IMR-90 (cell line): Measurements from ENCODE around the gene ASB4. TPM values are rescaled to one million over a fixed set of nuclear protein-coding genes. Genes with fewer than 3 reads are reported as not detected.

Experiments used
- ATAC-seq: fragments of 200-7000 bp; cut with Tn5 transposase; 2 replicates; pipeline ENCODE4 v1.9.1; 2020; ENCODE audit warnings: low read depth, mild to moderate bottlenecking, moderate library complexity
- BruUV-seq: library from RNA; stranded (reverse); fragments of 400-500 nt; replicated peaks from 2 replicates; lab custom pipeline; 2021; lab: Mats Ljungman, UMichigan
- CTCF ChIA-PET: fragments of 300-600 bp; formaldehyde crosslinking; extraction: SDS; loops from one replicate; lab custom pipeline; 2021; ENCODE audit warnings: antibody characterized with exemption; lab: Yijun Ruan, JAX
- POLR2A ChIA-PET: fragments of 300-600 bp; sonication (Branson Sonifier 250); formaldehyde crosslinking; loops from one replicate; lab custom pipeline; 2022; ENCODE audit warnings: antibody characterized with exemption; ENCODE audit not compliant: unreplicated experiment; lab: Charles Lee
- DNase-seq: peaks from one replicate; pipeline ENCODE4 v3.0.0; 2013
- H2AFZ ChIP-seq: replicated peaks from 2 replicates; pipeline ENCODE3; 2013; ENCODE audit warnings: low read length, mild to moderate bottlenecking; ENCODE audit not compliant: poor library complexity
- H2AK5ac ChIP-seq: 2 replicates; pipeline ENCODE4 v1.6.1; 2013; ENCODE audit warnings: low read depth, low read length, inconsistent platforms
- H2AK9ac ChIP-seq: replicated peaks from 2 replicates; pipeline ENCODE3; 2013; ENCODE audit warnings: mild to moderate bottlenecking, low read depth, low read length, moderate library complexity; ENCODE audit not compliant: poor library complexity
- H2BK120ac ChIP-seq: 2 replicates; pipeline ENCODE4 v1.6.1; 2013; ENCODE audit warnings: low read depth, low read length, inconsistent platforms
- H2BK15ac ChIP-seq: 3 replicates; pipeline ENCODE4 v1.6.1; 2013; ENCODE audit warnings: low read depth, low read length, inconsistent platforms
- H2BK20ac ChIP-seq: 2 replicates; pipeline ENCODE4 v1.6.1; 2013; ENCODE audit warnings: low read depth, mild to moderate bottlenecking, inconsistent platforms, low read length, moderate library complexity
- H2BK5ac ChIP-seq: 2 replicates; pipeline ENCODE4 v1.6.1; 2013; ENCODE audit warnings: mild to moderate bottlenecking, low read depth, low read length, inconsistent platforms; ENCODE audit not compliant: poor library complexity, severe bottlenecking
- H3K14ac ChIP-seq: replicated peaks from 2 replicates; pipeline ENCODE4 v1.6.1; 2013; ENCODE audit warnings: low read depth, low read length, inconsistent platforms
- H3K18ac ChIP-seq: 2 replicates; pipeline ENCODE4 v1.6.1; 2013; ENCODE audit warnings: low read depth, low read length, control low read depth
- H3K23ac ChIP-seq: 2 replicates; pipeline ENCODE4 v1.6.1; 2013; ENCODE audit warnings: low read depth, low read length, inconsistent platforms
- H3K27ac ChIP-seq: 2 replicates; pipeline ENCODE4 v1.5.1; 2013; ENCODE audit warnings: mild to moderate bottlenecking, control low read depth, low read length; ENCODE audit not compliant: insufficient read depth
- H3K27me3 ChIP-seq: 2 replicates; pipeline ENCODE4 v1.6.1; 2013; ENCODE audit warnings: low read length; ENCODE audit not compliant: control insufficient read depth, insufficient read depth
- H3K36me3 ChIP-seq: 2 replicates; pipeline ENCODE4 v1.6.1; 2013; ENCODE audit warnings: low read length, mixed read lengths; ENCODE audit not compliant: control insufficient read depth, insufficient read depth
- H3K4ac ChIP-seq: 2 replicates; pipeline ENCODE4 v1.6.1; 2013; ENCODE audit warnings: low read depth, low read length, inconsistent platforms
- H3K4me1 ChIP-seq: 2 replicates; pipeline ENCODE4 v1.6.1; 2013; ENCODE audit warnings: low read length, mixed read lengths; ENCODE audit not compliant: control insufficient read depth, insufficient read depth
- H3K4me2 ChIP-seq: 2 replicates; pipeline ENCODE4 v1.6.1; 2013; ENCODE audit warnings: low read depth, mild to moderate bottlenecking, control low read depth, low read length, moderate library complexity
- H3K4me3 ChIP-seq: 2 replicates; pipeline ENCODE4 v1.5.1; 2013; ENCODE audit warnings: low read depth, mild to moderate bottlenecking, control low read depth, low read length, moderate library complexity; ENCODE audit not compliant: insufficient read depth
- H3K56ac ChIP-seq: 2 replicates; pipeline ENCODE4 v1.6.1; 2013; ENCODE audit warnings: low read length, inconsistent platforms; ENCODE audit not compliant: insufficient read depth; ENCODE audit errors: extremely low read depth
- H3K79me1 ChIP-seq, 2 experiments: 2 replicates each; pipeline ENCODE4 v1.6.1; 2013; ENCODE audit warnings: low read length in 2 of 2, inconsistent platforms in 1 of 2, low read depth in 1 of 2
- H3K9ac ChIP-seq: 2 replicates; pipeline ENCODE4 v1.6.1; 2013; ENCODE audit warnings: low read depth, low read length, control low read depth
- H3K9me1 ChIP-seq: 2 replicates; pipeline ENCODE4 v1.6.1; 2013; ENCODE audit warnings: low read length, inconsistent platforms; ENCODE audit not compliant: insufficient read depth
- H3K9me3 ChIP-seq: 2 replicates; pipeline ENCODE4 v1.6.1; 2013; ENCODE audit warnings: low read length; ENCODE audit not compliant: control insufficient read depth, insufficient read depth
- H4K20me1 ChIP-seq: 2 replicates; pipeline ENCODE4 v1.6.1; 2013; ENCODE audit warnings: low read length, inconsistent platforms; ENCODE audit not compliant: insufficient read depth
- H4K5ac ChIP-seq: 2 replicates; pipeline ENCODE4 v1.6.1; 2013; ENCODE audit warnings: mild to moderate bottlenecking, low read depth, low read length, control low read depth
- H4K8ac ChIP-seq, 2 experiments: 2 replicates each; pipeline ENCODE4 v1.6.1; 2013; ENCODE audit warnings: low read depth in 2 of 2, low read length in 2 of 2, control low read depth in 1 of 2, inconsistent platforms in 1 of 2
- H4K91ac ChIP-seq: 2 replicates; pipeline ENCODE4 v1.6.1; 2013; ENCODE audit warnings: low read depth, low read length, inconsistent platforms; ENCODE audit not compliant: insufficient read depth
- BHLHE40 ChIP-seq: fragments of 150-350 bp; IDR thresholded peaks from 2 replicates; pipeline ENCODE4 v1.6.1; 2016; ENCODE audit warnings: mild to moderate bottlenecking, low read depth, low read length
- CHD1 ChIP-seq: IDR thresholded peaks from 2 replicates; pipeline ENCODE4 v1.6.1; 2012; ENCODE audit warnings: low read depth, low read length, improper control_type of control experiment
- MAFK ChIP-seq: IDR thresholded peaks from 2 replicates; pipeline ENCODE4 v1.6.1; 2012; ENCODE audit warnings: low read depth, low read length, improper control_type of control experiment
- RAD21 ChIP-seq: IDR thresholded peaks from 2 replicates; pipeline ENCODE4 v1.6.1; 2012; ENCODE audit warnings: low read length, improper control_type of control experiment
- RCOR1 ChIP-seq: IDR thresholded peaks from 2 replicates; pipeline ENCODE4 v1.6.1; 2012; ENCODE audit warnings: mild to moderate bottlenecking, low read length, improper control_type of control experiment; ENCODE audit not compliant: insufficient replicate concordance
- SMC3 ChIP-seq: fragments of 150-350 bp; IDR thresholded peaks from 2 replicates; pipeline ENCODE4 v1.6.1; 2016; ENCODE audit warnings: low read depth, mild to moderate bottlenecking, antibody characterized with exemption, low read length, moderate library complexity
- WGBS, 2 experiments: methylation state at CpG; one replicate each; pipeline versions ENCODE4 v1.1.5 to v1.1.7; 2013; ENCODE audit warnings: missing lambda C conversion rate in 2 of 2; ENCODE audit not compliant: insufficient read length in 1 of 2; ENCODE audit errors: extremely low coverage in 2 of 2; 5-methylcytosine and 5-hydroxymethylcytosine counted together
- dilution Hi-C: fragments of 300-500 bp; cut with HindIII; formaldehyde crosslinking; loops from one replicate; pipeline ENCODE4 v1.14.3; 2018; ENCODE audit warnings: low sequenced_read_pairs; ENCODE audit not compliant: unreplicated experiment
- in situ Hi-C: fragments of 300-500 bp; cut with MboI; formaldehyde crosslinking; loops from 3 replicates; pipeline ENCODE4 v1.14.3; 2019; ENCODE audit warnings: low sequenced_read_pairs, inconsistent platforms, mixed read lengths
- intact Hi-C: fragments of 100-400 bp; cut with micrococcal nuclease; formaldehyde crosslinking; loops from 2 replicates; pipeline ENCODE4 v1.10.0; 2022
- polyA plus RNA-seq, 3 experiments: library from polyadenylated mRNA; depleted of rRNA; stranded (reverse); fragments of >200 nt; gene quantifications; 2 replicates each; pipeline ENCODE4 v1.2.3, GENCODE V29; 2012; ENCODE audit warnings: low replicate concordance in 1 of 3
- total RNA-seq: library from RNA; depleted of rRNA; stranded (reverse); fragments of >200 nt; gene quantifications from 2 replicates; pipeline ENCODE4 v1.2.3, GENCODE V29; 2012
- TF ChIP-seq, protein P1 (sequence below): conservative IDR thresholded peaks from 2 replicates; pipeline ENCODE4 v1.5.1; 2012; ENCODE audit warnings: mild to moderate bottlenecking, low read depth, low read length, improper control_type of control experiment

ASB4 gene
- total and polyA plus RNA-seq, 2 of the 4 experiments (the other 2 are of a cell fraction) = not detected

DNA sequence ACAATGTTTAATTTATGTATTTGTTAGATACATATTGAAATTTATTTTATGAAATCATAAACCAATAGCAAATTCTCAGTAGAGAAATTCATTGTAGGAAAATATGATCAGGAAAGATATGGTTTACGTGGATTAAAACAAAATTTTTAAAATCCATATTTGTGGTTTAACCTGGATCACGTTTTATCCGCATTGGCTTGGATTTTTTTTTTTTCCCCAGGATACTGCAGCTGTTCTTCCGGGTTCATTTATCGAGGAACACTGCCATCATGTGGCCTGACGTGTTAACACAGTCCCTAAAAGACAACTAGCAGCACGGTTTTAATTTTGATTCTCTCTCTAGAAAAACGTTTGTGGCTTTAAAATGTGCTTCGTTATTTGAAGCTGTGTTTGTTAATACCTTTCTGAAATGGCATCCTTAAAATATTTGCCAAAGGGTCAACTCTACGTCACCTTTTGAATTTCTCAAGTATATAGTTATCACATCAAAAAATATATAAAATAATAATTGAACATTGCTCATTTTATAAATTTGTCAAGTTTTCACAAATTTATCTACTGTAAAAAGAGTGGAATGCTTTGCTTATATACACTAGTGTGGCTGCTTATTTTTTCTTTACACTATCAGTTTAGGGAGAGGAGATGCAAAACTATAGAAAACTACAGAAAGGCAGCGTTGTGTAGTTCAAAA lies 8.7 kb upstream of the ASB4 start:
- dilution Hi-C loops = no loop called here
- Histone ChIP-seq H2AK9ac (no peak overlapping the region), H3K4me2 (no peak overlapping the region), H3K18ac (no peak overlapping the region), H2BK5ac (no peak overlapping the region), H2AK5ac (no peak overlapping the region), H3K14ac (no peak overlapping the region), H4K8ac (no peak overlapping the region), H2AFZ (no peak overlapping the region), H3K4me3 (no peak overlapping the region), H3K79me1 (no peaks in the 10 kb centered on the region), H3K9me1 (no peaks in the 10 kb centered on the region), H3K4me1 (no peaks in the 10 kb centered on the region), H3K36me3 (no peaks in the 10 kb centered on the region), H3K56ac (no peak overlapping the region), H3K4ac (no peak overlapping the region), H3K27ac (no peak overlapping the region), H4K5ac (no peak overlapping the region), H4K20me1 (no peaks in the 10 kb centered on the region), H3K9me3 (no peaks in the 10 kb centered on the region), H2BK15ac (no peak overlapping the region), H2BK20ac (no peak overlapping the region), H3K27me3 (peaks cover 16% of the 10 kb centered on the region), H2BK120ac (no peak overlapping the region), H3K23ac (no peak overlapping the region), H4K91ac (no peak overlapping the region), H3K9ac (no peak overlapping the region)
- ATAC-seq (peak; percentile 87), DNase-seq (peak; percentile 69)
- TF ChIP-seq BHLHE40 (peak; percentile 77; the same call in 1 of the 2 replicates), CHD1 (no peak), MAFK (no peak), SMC3 (peak; percentile 73), RCOR1 (no peak), RAD21 (peak; percentile 82)
- TF ChIP-seq, protein P1, sequence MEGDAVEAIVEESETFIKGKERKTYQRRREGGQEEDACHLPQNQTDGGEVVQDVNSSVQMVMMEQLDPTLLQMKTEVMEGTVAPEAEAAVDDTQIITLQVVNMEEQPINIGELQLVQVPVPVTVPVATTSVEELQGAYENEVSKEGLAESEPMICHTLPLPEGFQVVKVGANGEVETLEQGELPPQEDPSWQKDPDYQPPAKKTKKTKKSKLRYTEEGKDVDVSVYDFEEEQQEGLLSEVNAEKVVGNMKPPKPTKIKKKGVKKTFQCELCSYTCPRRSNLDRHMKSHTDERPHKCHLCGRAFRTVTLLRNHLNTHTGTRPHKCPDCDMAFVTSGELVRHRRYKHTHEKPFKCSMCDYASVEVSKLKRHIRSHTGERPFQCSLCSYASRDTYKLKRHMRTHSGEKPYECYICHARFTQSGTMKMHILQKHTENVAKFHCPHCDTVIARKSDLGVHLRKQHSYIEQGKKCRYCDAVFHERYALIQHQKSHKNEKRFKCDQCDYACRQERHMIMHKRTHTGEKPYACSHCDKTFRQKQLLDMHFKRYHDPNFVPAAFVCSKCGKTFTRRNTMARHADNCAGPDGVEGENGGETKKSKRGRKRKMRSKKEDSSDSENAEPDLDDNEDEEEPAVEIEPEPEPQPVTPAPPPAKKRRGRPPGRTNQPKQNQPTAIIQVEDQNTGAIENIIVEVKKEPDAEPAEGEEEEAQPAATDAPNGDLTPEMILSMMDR = peak; percentile 80
- intact Hi-C loops = loop anchor here (1.0 to 5.0 kb wide), 5 partner anchors 120 to 1028 kb away; no protein-coding TSS in a partner anchor
- CTCF ChIA-PET = interaction anchor here (0.5 to 2.3 kb wide), 19 partner anchors 8 to 1188 kb away, joined by 3 to 12 read pairs (median 3); partner anchors contain the start of gene ASB4
- no TSS peak for BruUV-seq
- WGBS, 2 experiments = no CpG with 5 or more reads among the region's 11 CpGs
- in situ Hi-C loops = loop anchor here (10.0 to 25.0 kb wide), 3 partner anchors 282 to 1190 kb away; no protein-coding TSS in a partner anchor
- POLR2A ChIA-PET = interaction anchor here (0.6 kb wide), 1 partner anchor 702 kb away, joined by 3 read pairs; no protein-coding TSS in a partner anchor
